Mesendoderm (in vitro differentiated cells): Measurements from ENCODE around the gene RYR3.
A peak's percentile ranks its signal among the peaks of the same experiment; 100 is the strongest.

ENCODE experiments used
- DNase-seq: peaks from one replicate; pipeline ENCODE4 v3.0.0; 2013
- H2AK5ac ChIP-seq: 2 replicates; pipeline ENCODE4 v1.6.1; 2013; ENCODE audit warnings: low read length, inconsistent platforms
- H2BK120ac ChIP-seq: 2 replicates; pipeline ENCODE4 v1.6.1; 2013; ENCODE audit warnings: low read depth, mild to moderate bottlenecking, low read length, moderate library complexity, mixed read lengths
- H2BK15ac ChIP-seq: replicated peaks from 2 replicates; pipeline ENCODE4 v1.6.1; 2013; ENCODE audit warnings: low read depth, mild to moderate bottlenecking, moderate library complexity
- H2BK5ac ChIP-seq: 2 replicates; pipeline ENCODE4 v1.6.1; 2013; ENCODE audit warnings: low read length, inconsistent platforms
- H3K18ac ChIP-seq: 2 replicates; pipeline ENCODE4 v1.6.1; 2013; ENCODE audit warnings: mild to moderate bottlenecking, low read length, mixed read lengths
- H3K23ac ChIP-seq: one replicate; pipeline ENCODE4 v1.6.1; 2013; ENCODE audit warnings: low read length
- H3K27ac ChIP-seq: 2 replicates; pipeline ENCODE4 v1.5.1; 2013; ENCODE audit warnings: low read depth, mild to moderate bottlenecking, inconsistent platforms, low read length, moderate library complexity
- H3K27me3 ChIP-seq: 2 replicates; pipeline ENCODE4 v1.6.1; 2013; ENCODE audit warnings: low read length, control low read depth, mild to moderate bottlenecking, inconsistent platforms; ENCODE audit not compliant: insufficient read depth, poor library complexity
- H3K36me3 ChIP-seq: 2 replicates; pipeline ENCODE4 v1.6.1; 2013; ENCODE audit warnings: low read length, inconsistent platforms; ENCODE audit not compliant: control insufficient read depth, insufficient read depth
- H3K4ac ChIP-seq: one replicate; pipeline ENCODE4 v1.6.1; 2013; ENCODE audit warnings: low read depth, mild to moderate bottlenecking, low read length, moderate library complexity
- H3K4me1 ChIP-seq: 2 replicates; pipeline ENCODE4 v1.6.1; 2013; ENCODE audit warnings: low read depth, low read length, inconsistent platforms; ENCODE audit not compliant: control insufficient read depth
- H3K4me2 ChIP-seq: 2 replicates; pipeline ENCODE4 v1.6.1; 2013; ENCODE audit warnings: low read length
- H3K4me3 ChIP-seq: 2 replicates; pipeline ENCODE4 v1.5.1; 2013; ENCODE audit warnings: mild to moderate bottlenecking, low read length
- H3K56ac ChIP-seq: one replicate; pipeline ENCODE4 v1.6.1; 2013; ENCODE audit warnings: low read length
- H3K79me1 ChIP-seq: 2 replicates; pipeline ENCODE4 v1.6.1; 2013; ENCODE audit warnings: low read length, inconsistent platforms
- H3K79me2 ChIP-seq: 2 replicates; pipeline ENCODE4 v1.6.1; 2013; ENCODE audit warnings: mild to moderate bottlenecking, low read length; ENCODE audit not compliant: control insufficient read depth, insufficient read depth
- H3K9ac ChIP-seq: 2 replicates; pipeline ENCODE4 v1.6.1; 2013; ENCODE audit warnings: low read length, inconsistent platforms
- H4K5ac ChIP-seq: one replicate; pipeline ENCODE4 v1.6.1; 2013; ENCODE audit warnings: low read length
- H4K8ac ChIP-seq: one replicate; pipeline ENCODE4 v1.6.1; 2013; ENCODE audit warnings: low read depth, mild to moderate bottlenecking, control low read depth, low read length, moderate library complexity
- WGBS: extraction: QIAGEN DNeasy Blood & Tissue Kit; methylation state at CpG from one replicate; pipeline ENCODE4 v1.1.7; 2013; ENCODE audit warnings: low lambda C conversion rate, missing lambda C conversion rate; ENCODE audit not compliant: insufficient coverage; ENCODE audit errors: extremely low coverage; 5-methylcytosine and 5-hydroxymethylcytosine counted together

Gene RYR3

GRCh38 chr15:33324609-33325008, 13.8 kb downstream of the RYR3 start:
- Histone ChIP-seq H3K4ac (no peak overlapping the region), H3K4me2 (no peak overlapping the region), H3K9ac (no peak overlapping the region), H3K79me1 (no peaks in the 10 kb centered on the region), H3K27me3 (no peaks in the 10 kb centered on the region), H3K18ac (no peak overlapping the region), H3K23ac (no peak overlapping the region), H3K79me2 (no peaks in the 10 kb centered on the region), H4K5ac (no peak overlapping the region), H2BK120ac (no peak overlapping the region), H3K36me3 (no peaks in the 10 kb centered on the region), H3K56ac (no peak overlapping the region), H2BK5ac (no peak overlapping the region), H2BK15ac (no peak overlapping the region), H3K4me3 (no peak overlapping the region), H3K27ac (no peak overlapping the region), H4K8ac (no peak overlapping the region), H2AK5ac (no peak overlapping the region), H3K4me1 (no peaks in the 10 kb centered on the region)
- DNase-seq, result no peak
- no CpG with 5 or more reads among the region's 2 CpGs for WGBS

GRCh38 chr15:33326908-33327307, 16.1 kb downstream of the RYR3 start:
- no peak overlapping the region for H4K5ac ChIP-seq

GRCh38 chr15:33328106-33328505, 17.3 kb downstream of the RYR3 start:
- H3K23ac ChIP-seq, result no peak overlapping the region
- no peak overlapping the region for H4K8ac ChIP-seq
- no peak overlapping the region for H3K4me2 ChIP-seq
- H2AK5ac ChIP-seq, result no peak overlapping the region
- H3K27me3 ChIP-seq, result no peaks in the 10 kb centered on the region
- no peak overlapping the region for H2BK120ac ChIP-seq
- no peaks in the 10 kb centered on the region for H3K79me2 ChIP-seq
- no peaks in the 10 kb centered on the region for H3K4me1 ChIP-seq
- no peak overlapping the region for H4K5ac ChIP-seq
- no peaks in the 10 kb centered on the region for H3K79me1 ChIP-seq
- H2BK5ac ChIP-seq, result no peak overlapping the region
- no peak overlapping the region for H3K56ac ChIP-seq
- no peak overlapping the region for H3K9ac ChIP-seq
- DNase-seq, result peak; percentile 10
- H3K18ac ChIP-seq, result no peak overlapping the region
- H3K4ac ChIP-seq, result no peak overlapping the region
- H3K4me3 ChIP-seq, result no peak overlapping the region
- no peak overlapping the region for H3K27ac ChIP-seq
- no peaks in the 10 kb centered on the region for H3K36me3 ChIP-seq
- no peak overlapping the region for H2BK15ac ChIP-seq
- WGBS, result no CpG with 5 or more reads among the region's 3 CpGs

More at GRCh38 chr15:33326908-33327307, 16.1 kb downstream of the RYR3 start:
- H3K27me3 ChIP-seq, result no peaks in the 10 kb centered on the region
- H3K23ac ChIP-seq, result no peak overlapping the region
- no peak overlapping the region for H3K9ac ChIP-seq
- no peaks in the 10 kb centered on the region for H3K79me1 ChIP-seq
- DNase-seq, result no peak
- H2BK15ac ChIP-seq, result no peak overlapping the region
- WGBS, result no CpG with 5 or more reads among the region's 2 CpGs
- H3K18ac ChIP-seq, result no peak overlapping the region
- no peak overlapping the region for H2BK5ac ChIP-seq
- no peak overlapping the region for H3K4me3 ChIP-seq
- no peaks in the 10 kb centered on the region for H3K36me3 ChIP-seq
- no peak overlapping the region for H2BK120ac ChIP-seq
- no peak overlapping the region for H3K4me2 ChIP-seq
- H3K79me2 ChIP-seq, result no peaks in the 10 kb centered on the region
- H3K4ac ChIP-seq, result no peak overlapping the region
- no peaks in the 10 kb centered on the region for H3K4me1 ChIP-seq
- H3K27ac ChIP-seq, result no peak overlapping the region
- no peak overlapping the region for H2AK5ac ChIP-seq
- no peak overlapping the region for H3K56ac ChIP-seq
- H4K8ac ChIP-seq, result no peak overlapping the region

GRCh38 chr15:33329457-33329856, 18.7 kb downstream of the RYR3 start:
- no peak overlapping the region for H3K27ac ChIP-seq
- no peaks in the 10 kb centered on the region for H3K79me1 ChIP-seq
- H3K9ac ChIP-seq, result no peak overlapping the region
- no peak overlapping the region for H3K4me2 ChIP-seq
- DNase-seq, result no peak
- H2BK15ac ChIP-seq, result no peak overlapping the region
- H3K27me3 ChIP-seq, result no peaks in the 10 kb centered on the region
- no peak overlapping the region for H2AK5ac ChIP-seq
- no peaks in the 10 kb centered on the region for H3K79me2 ChIP-seq
- no peak overlapping the region for H3K4ac ChIP-seq
- no peaks in the 10 kb centered on the region for H3K4me1 ChIP-seq
- no peak overlapping the region for H3K4me3 ChIP-seq
- no peak overlapping the region for H3K23ac ChIP-seq
- H3K18ac ChIP-seq, result no peak overlapping the region
- no peak overlapping the region for H2BK5ac ChIP-seq
- H4K5ac ChIP-seq, result no peak overlapping the region
- no peak overlapping the region for H3K56ac ChIP-seq
- no CpG with 5 or more reads among the region's 4 CpGs for WGBS
- H4K8ac ChIP-seq, result no peak overlapping the region
- no peak overlapping the region for H2BK120ac ChIP-seq
- H3K36me3 ChIP-seq, result no peaks in the 10 kb centered on the region

GRCh38 chr15:33330931-33331330, 20.2 kb downstream of the RYR3 start:
- no peak overlapping the region for H2BK120ac ChIP-seq
- H2AK5ac ChIP-seq, result no peak overlapping the region
- no peaks in the 10 kb centered on the region for H3K79me1 ChIP-seq
- H3K4ac ChIP-seq, result no peak overlapping the region
- WGBS, result 100% methylated on average over 1 of the region's 3 CpGs
- H3K4me3 ChIP-seq, result no peak overlapping the region
- no peak overlapping the region for H3K18ac ChIP-seq
- no peaks in the 10 kb centered on the region for H3K4me1 ChIP-seq
- H3K79me2 ChIP-seq, result no peaks in the 10 kb centered on the region
- no peak overlapping the region for H2BK15ac ChIP-seq
- no peak overlapping the region for H2BK5ac ChIP-seq
- no peaks in the 10 kb centered on the region for H3K27me3 ChIP-seq
- no peak overlapping the region for H3K27ac ChIP-seq
- no peak overlapping the region for H4K5ac ChIP-seq
- DNase-seq, result no peak
- H3K9ac ChIP-seq, result no peak overlapping the region
- H3K36me3 ChIP-seq, result no peaks in the 10 kb centered on the region
- no peak overlapping the region for H3K4me2 ChIP-seq
- no peak overlapping the region for H4K8ac ChIP-seq
- no peak overlapping the region for H3K23ac ChIP-seq
- H3K56ac ChIP-seq, result no peak overlapping the region

GRCh38 chr15:33341953-33342352, 31.2 kb downstream of the RYR3 start:
- Histone ChIP-seq H3K79me2 (no peaks in the 10 kb centered on the region), H2AK5ac (no peak overlapping the region), H3K9ac (no peak overlapping the region), H3K4me3 (no peak overlapping the region), H3K27ac (no peak overlapping the region), H2BK120ac (no peak overlapping the region), H3K23ac (no peak overlapping the region), H3K56ac (no peak overlapping the region), H2BK5ac (no peak overlapping the region), H3K27me3 (no peaks in the 10 kb centered on the region), H3K4ac (no peak overlapping the region), H2BK15ac (no peak overlapping the region), H3K79me1 (no peaks in the 10 kb centered on the region), H4K8ac (no peak overlapping the region), H3K36me3 (no peaks in the 10 kb centered on the region), H3K4me2 (no peak overlapping the region), H4K5ac (no peak overlapping the region), H3K4me1 (no peaks in the 10 kb centered on the region), H3K18ac (no peak overlapping the region)
- DNase-seq, result peak; percentile 41
- WGBS, result no CpG with 5 or more reads among the region's 4 CpGs
